ENCODE measurements around the gene ALDH3B2.
"Not testable (repeated sequence)": the region's sequence is repeated elsewhere in the genome, so short reads cannot be mapped to it uniquely, and the experiment has no call there.

ALDH3B2 gene

GRCh38 chr11:67685641-67686332, 11.4 kb upstream of the ALDH3B2 start:
- not testable (repeated sequence) for DNase-seq

GRCh38 chr11:67682126-67683034, 8.0 kb upstream of the ALDH3B2 start:
- not testable (repeated sequence) for DNase-seq

GRCh38 chr11:67680696-67681470, 6.5 kb upstream of the ALDH3B2 start:
- no peak for DNase-seq

GRCh38 chr11:67675058-67675747, 780 bp upstream of the ALDH3B2 start:
- no peak for DNase-seq

GRCh38 chr11:67673902-67674301, 521 bp downstream of the ALDH3B2 start:
- no peak for DNase-seq

GRCh38 chr11:67673358-67673757, 1.1 kb downstream of the ALDH3B2 start:
- DNase-seq, result no peak

GRCh38 chr11:67671211-67671520, 3.3 kb downstream of the ALDH3B2 start:
- no peak for DNase-seq

GRCh38 chr11:67670316-67671210, 3.9 kb downstream of the ALDH3B2 start:
- no peak for DNase-seq

- DNase-seq, result no peak
Observed at GRCh38 chr11:67668192-67668551, 6.3 kb downstream of the ALDH3B2 start.

- no peak for DNase-seq
Observed at GRCh38 chr11:67667490-67668191, 6.8 kb downstream of the ALDH3B2 start.

- DNase-seq, result no peak
Observed at GRCh38 chr11:67666676-67667489, 7.5 kb downstream of the ALDH3B2 start.

- DNase-seq, result no peak
Observed at GRCh38 chr11:67666303-67666645, 8.1 kb downstream of the ALDH3B2 start.

GRCh38 chr11:67665541-67666302, 8.7 kb downstream of the ALDH3B2 start:
- no peak for DNase-seq

- no peak for DNase-seq
Observed at GRCh38 chr11:67664696-67665540, 9.5 kb downstream of the ALDH3B2 start.

- DNase-seq, result no peak
Observed at GRCh38 chr11:67664213-67664585, 10.2 kb downstream of the ALDH3B2 start.

- no peak for DNase-seq
Observed at GRCh38 chr11:67663532-67664212, 10.8 kb downstream of the ALDH3B2 start.

- no peak for DNase-seq
Observed at GRCh38 chr11:67662835-67663531, 11.4 kb downstream of the ALDH3B2 start.

Measured in GOT3 (cell line).